Kidney epithelial cell (primary cell): Measurements from ENCODE around the gene STMP1. TPM values are rescaled to one million over a fixed set of nuclear protein-coding genes. Genes with fewer than 3 reads are reported as not detected.
A peak's percentile ranks its signal among the peaks of the same experiment; 100 is the strongest.

Experiments used
- DNase-seq: peaks from one replicate; pipeline ENCODE4 v3.0.0-alpha.2; 2010; ENCODE audit warnings: low read depth
- H3K27me3 ChIP-seq: 2 replicates; pipeline ENCODE4 v1.6.0; 2011; ENCODE audit warnings: low read length; ENCODE audit not compliant: control insufficient read depth, insufficient read depth
- H3K36me3 ChIP-seq: 2 replicates; pipeline ENCODE4 v1.5.1; 2011; ENCODE audit warnings: low read length; ENCODE audit not compliant: control insufficient read depth, insufficient read depth
- H3K4me3 ChIP-seq: 2 replicates; pipeline ENCODE4 v1.5.1; 2011; ENCODE audit warnings: low read depth, mild to moderate bottlenecking, control low read depth, low read length
- total RNA-seq: library from RNA; depleted of rRNA; stranded (reverse); fragments of >200 nt; gene quantifications from 2 replicates; pipeline ENCODE4 v1.2.3, GENCODE V29; 2015
- TF ChIP-seq, protein P1 (sequence below): IDR thresholded peaks from 2 replicates; pipeline ENCODE4 v1.5.1; 2011; ENCODE audit warnings: mild to moderate bottlenecking, moderate library complexity, low read length, control low read depth, inconsistent platforms; ENCODE audit not compliant: insufficient read depth, poor library complexity, severe bottlenecking

The STMP1 gene
- total RNA-seq, 1 donor from 2014 or later: 20.2 TPM

DNA sequence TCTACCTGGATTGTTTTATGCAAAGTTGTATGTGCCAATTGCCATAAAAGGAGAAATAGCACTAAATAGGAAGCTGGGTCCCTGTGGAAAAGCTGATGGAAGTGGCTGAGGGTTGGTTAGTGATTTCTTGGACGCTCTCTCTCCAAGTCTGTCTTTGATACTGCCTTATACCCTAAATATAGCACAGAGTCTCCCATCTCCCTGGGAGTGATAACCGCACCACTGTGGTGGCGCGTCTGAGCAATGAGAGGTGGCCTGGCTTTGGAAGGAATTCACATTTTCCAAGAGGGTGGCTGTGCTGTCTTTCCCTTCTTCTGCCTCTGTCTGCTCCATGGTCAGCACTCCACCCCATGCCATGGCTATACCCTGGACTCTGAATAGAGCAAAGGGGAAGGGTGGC lies 31.2 kb downstream of the STMP1 start:
- no peaks in the 10 kb centered on the region for H3K36me3 ChIP-seq
- no peak overlapping the region for H3K4me3 ChIP-seq
- TF ChIP-seq, protein P1, sequence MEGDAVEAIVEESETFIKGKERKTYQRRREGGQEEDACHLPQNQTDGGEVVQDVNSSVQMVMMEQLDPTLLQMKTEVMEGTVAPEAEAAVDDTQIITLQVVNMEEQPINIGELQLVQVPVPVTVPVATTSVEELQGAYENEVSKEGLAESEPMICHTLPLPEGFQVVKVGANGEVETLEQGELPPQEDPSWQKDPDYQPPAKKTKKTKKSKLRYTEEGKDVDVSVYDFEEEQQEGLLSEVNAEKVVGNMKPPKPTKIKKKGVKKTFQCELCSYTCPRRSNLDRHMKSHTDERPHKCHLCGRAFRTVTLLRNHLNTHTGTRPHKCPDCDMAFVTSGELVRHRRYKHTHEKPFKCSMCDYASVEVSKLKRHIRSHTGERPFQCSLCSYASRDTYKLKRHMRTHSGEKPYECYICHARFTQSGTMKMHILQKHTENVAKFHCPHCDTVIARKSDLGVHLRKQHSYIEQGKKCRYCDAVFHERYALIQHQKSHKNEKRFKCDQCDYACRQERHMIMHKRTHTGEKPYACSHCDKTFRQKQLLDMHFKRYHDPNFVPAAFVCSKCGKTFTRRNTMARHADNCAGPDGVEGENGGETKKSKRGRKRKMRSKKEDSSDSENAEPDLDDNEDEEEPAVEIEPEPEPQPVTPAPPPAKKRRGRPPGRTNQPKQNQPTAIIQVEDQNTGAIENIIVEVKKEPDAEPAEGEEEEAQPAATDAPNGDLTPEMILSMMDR: no peak
- DNase-seq: no peak
- no peaks in the 10 kb centered on the region for H3K27me3 ChIP-seq

- Histone ChIP-seq H3K36me3 (no peaks in the 10 kb centered on the region), H3K4me3 (no peak overlapping the region), H3K27me3 (no peaks in the 10 kb centered on the region)
- DNase-seq: no peak
- TF ChIP-seq, protein P1: no peak
Observed at GRCh38 chr7:135697276-135698049, 35.1 kb downstream of the STMP1 start.

DNA sequence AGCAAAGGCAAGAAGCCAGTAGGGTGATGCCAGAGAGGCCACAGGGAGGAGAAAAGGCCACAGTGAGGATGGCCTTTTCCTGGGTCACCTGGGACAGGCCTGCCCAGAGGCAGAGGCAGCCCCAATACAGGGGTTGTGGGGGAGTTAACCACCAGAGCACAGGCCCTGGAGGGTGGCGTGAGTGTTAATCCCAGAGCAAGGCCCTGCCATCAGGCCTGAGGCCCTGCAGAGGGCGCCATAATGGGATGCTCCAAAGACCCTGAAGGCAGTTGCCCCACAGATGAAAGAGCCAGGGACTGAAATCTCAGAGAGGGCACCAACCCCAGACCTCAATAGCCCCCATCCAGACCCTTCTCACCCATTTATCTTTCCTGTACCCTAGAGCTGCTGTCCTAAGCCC lies 41.8 kb downstream of the STMP1 start:
- no peaks in the 10 kb centered on the region for H3K36me3 ChIP-seq
- H3K27me3 ChIP-seq: no peaks in the 10 kb centered on the region
- H3K4me3 ChIP-seq: no peak overlapping the region
- TF ChIP-seq, protein P1: peak; percentile 17
- no peak for DNase-seq

DNA sequence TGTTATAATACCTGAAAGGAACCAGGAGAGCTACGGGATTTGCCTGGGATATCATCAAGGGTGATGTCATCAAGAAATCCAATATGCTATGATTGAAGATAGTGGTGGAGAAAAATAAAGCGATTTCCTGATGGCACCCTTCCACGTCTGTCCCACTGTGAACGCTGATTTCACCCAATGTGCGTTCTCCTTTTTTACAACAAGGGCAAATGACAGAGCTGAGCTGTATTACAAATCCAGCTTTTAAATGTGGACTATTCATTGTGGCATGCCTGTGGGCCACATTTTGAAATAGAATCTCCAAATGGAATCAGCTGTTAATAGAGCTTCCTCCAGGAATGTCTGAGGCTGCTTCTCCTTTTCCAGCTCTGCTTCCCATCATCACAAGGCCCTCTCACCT lies 42.4 kb downstream of the STMP1 start:
- H3K27me3 ChIP-seq: no peaks in the 10 kb centered on the region
- H3K4me3 ChIP-seq: no peak overlapping the region
- DNase-seq: no peak
- TF ChIP-seq, protein P1: no peak
- no peaks in the 10 kb centered on the region for H3K36me3 ChIP-seq

GRCh38 chr7:135706038-135706742 lies 43.9 kb downstream of the STMP1 start:
- no peaks in the 10 kb centered on the region for H3K36me3 ChIP-seq
- no peak for DNase-seq
- no peak overlapping the region for H3K4me3 ChIP-seq
- no peaks in the 10 kb centered on the region for H3K27me3 ChIP-seq
- TF ChIP-seq, protein P1: no peak
